OCI-LY1 (cell line): Measurements from ENCODE around the gene TMEM132A.

Source experiments
- EZH2 ChIP-seq: fragments of 200-600 bp; sonication (generic), shearing (Covaris generic); IDR thresholded peaks from 2 replicates; pipeline ENCODE4 v1.8.0; 2017; ENCODE audit warnings: borderline replicate concordance, mixed run types, mild to moderate bottlenecking, antibody characterized with exemption, low read length, moderate library complexity, mixed read lengths
- TF ChIP-seq, protein P1 (sequence below): fragments of 200-600 bp; sonication (generic), shearing (Covaris generic); IDR thresholded peaks from 2 replicates; pipeline ENCODE4 v1.5.1; 2017; ENCODE audit warnings: mild to moderate bottlenecking, antibody characterized with exemption, low read length, moderate library complexity, mixed read lengths

DNA sequence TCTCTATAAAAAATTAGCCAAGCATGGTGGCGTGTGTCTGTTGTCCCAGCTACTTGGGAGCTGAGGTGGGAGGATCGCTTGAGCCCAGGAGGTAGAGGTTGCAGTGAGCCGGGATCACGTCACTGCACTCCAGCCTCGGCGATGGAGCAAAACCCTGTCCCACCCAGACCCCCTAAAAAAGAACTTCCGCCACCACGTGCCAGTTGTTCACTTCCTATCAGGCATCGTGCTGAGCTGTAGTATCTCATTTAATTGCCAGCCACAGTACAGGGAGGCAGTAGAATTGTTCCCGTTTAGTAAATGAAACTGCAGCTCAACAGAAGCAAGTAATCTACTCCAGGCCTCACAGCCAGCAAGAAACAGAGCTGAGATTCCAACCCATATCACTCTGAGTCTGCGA lies 3.0 kb upstream of the TMEM132A start:
- TF ChIP-seq, protein P1, sequence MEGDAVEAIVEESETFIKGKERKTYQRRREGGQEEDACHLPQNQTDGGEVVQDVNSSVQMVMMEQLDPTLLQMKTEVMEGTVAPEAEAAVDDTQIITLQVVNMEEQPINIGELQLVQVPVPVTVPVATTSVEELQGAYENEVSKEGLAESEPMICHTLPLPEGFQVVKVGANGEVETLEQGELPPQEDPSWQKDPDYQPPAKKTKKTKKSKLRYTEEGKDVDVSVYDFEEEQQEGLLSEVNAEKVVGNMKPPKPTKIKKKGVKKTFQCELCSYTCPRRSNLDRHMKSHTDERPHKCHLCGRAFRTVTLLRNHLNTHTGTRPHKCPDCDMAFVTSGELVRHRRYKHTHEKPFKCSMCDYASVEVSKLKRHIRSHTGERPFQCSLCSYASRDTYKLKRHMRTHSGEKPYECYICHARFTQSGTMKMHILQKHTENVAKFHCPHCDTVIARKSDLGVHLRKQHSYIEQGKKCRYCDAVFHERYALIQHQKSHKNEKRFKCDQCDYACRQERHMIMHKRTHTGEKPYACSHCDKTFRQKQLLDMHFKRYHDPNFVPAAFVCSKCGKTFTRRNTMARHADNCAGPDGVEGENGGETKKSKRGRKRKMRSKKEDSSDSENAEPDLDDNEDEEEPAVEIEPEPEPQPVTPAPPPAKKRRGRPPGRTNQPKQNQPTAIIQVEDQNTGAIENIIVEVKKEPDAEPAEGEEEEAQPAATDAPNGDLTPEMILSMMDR = no peak
- TF ChIP-seq EZH2 = no peak
